Measurements from ENCODE around the gene MYO3B.
"Not testable (repeated sequence)": the region's sequence is repeated elsewhere in the genome, so short reads cannot be mapped to it uniquely, and the experiment has no call there.

Gene MYO3B

GRCh38 chr2:170467568-170468422 lies 289.8 kb downstream of the MYO3B start:
- no peak overlapping the region for H3K4me2 ChIP-seq (ENCODE audit: low read length)
- no peaks in the 10 kb centered on the region for H3K27me3 ChIP-seq (ENCODE audit: insufficient read depth, low read length)
- no CpG with 5 or more reads among the region's 1 CpG for WGBS (ENCODE audit: extremely low coverage, insufficient coverage, insufficient read length)
- H3K4ac ChIP-seq (ENCODE audit: low read depth, low read length), result no peak overlapping the region
- H4K12ac ChIP-seq (ENCODE audit: low read depth, low read length), result no peak overlapping the region
- H2BK12ac ChIP-seq (ENCODE audit: low read length), result no peak overlapping the region
- DNase-seq, result peak in 1 of 2 donors; percentile 55
- H3K18ac ChIP-seq (ENCODE audit: low read length), result no peak overlapping the region
- H3K23ac ChIP-seq (ENCODE audit: low read length), result no peak overlapping the region
- no peak overlapping the region for H4K8ac ChIP-seq (ENCODE audit: low read depth, low read length)
- no peak overlapping the region for H3K9ac ChIP-seq (ENCODE audit: low read length)
- H3K79me1 ChIP-seq (ENCODE audit: low read length), result no peaks in the 10 kb centered on the region
- H3K9me3 ChIP-seq (ENCODE audit: insufficient read depth, low read depth, low read length), result no peaks in the 10 kb centered on the region
- no peak overlapping the region for H3K27ac ChIP-seq (ENCODE audit: low read depth, low read length)
- H2BK5ac ChIP-seq (ENCODE audit: low read depth, low read length, poor library complexity), result no peak overlapping the region
- no peak overlapping the region for H2AK5ac ChIP-seq (ENCODE audit: low read length)
- no peak overlapping the region for H2AFZ ChIP-seq (ENCODE audit: insufficient read depth, low read length, poor library complexity)
- no peak overlapping the region for H3K14ac ChIP-seq (ENCODE audit: low read length)
- no peak overlapping the region for H4K91ac ChIP-seq (ENCODE audit: low read depth, low read length)
- no peak overlapping the region for H3K4me3 ChIP-seq (ENCODE audit: low read depth, low read length)
- no peaks in the 10 kb centered on the region for H3K4me1 ChIP-seq (ENCODE audit: control insufficient read depth in 1 of 2, insufficient read depth in 2 of 2, low read length in 2 of 2)
- no peaks in the 10 kb centered on the region for H3K36me3 ChIP-seq (ENCODE audit: control insufficient read depth in 1 of 2, insufficient read depth in 2 of 2, low read length in 2 of 2)
- no peak overlapping the region for H2BK120ac ChIP-seq (ENCODE audit: insufficient read depth, low read length, poor library complexity)
- H3K79me2 ChIP-seq (ENCODE audit: control insufficient read depth, insufficient read depth, low read length, poor library complexity), result no peaks in the 10 kb centered on the region

- Histone ChIP-seq H3K79me2 (ENCODE audit: control insufficient read depth, insufficient read depth, low read length, poor library complexity) (no peaks in the 10 kb centered on the region), H3K4me1 (ENCODE audit: control insufficient read depth in 1 of 2, insufficient read depth in 2 of 2, low read length in 2 of 2) (no peaks in the 10 kb centered on the region)
Measured at GRCh38 chr2:170468557-170468956, 290.6 kb downstream of the MYO3B start.

GRCh38 chr2:170472498-170472897 lies 294.6 kb downstream of the MYO3B start:
- not testable (repeated sequence) for DNase-seq; H3K4me3 ChIP-seq (ENCODE audit: low read depth, low read length)

More at GRCh38 chr2:170468557-170468956, 290.6 kb downstream of the MYO3B start:
- H3K18ac ChIP-seq (ENCODE audit: low read length), result no peak overlapping the region
- no peak overlapping the region for H2BK5ac ChIP-seq (ENCODE audit: low read depth, low read length, poor library complexity)
- H2BK120ac ChIP-seq (ENCODE audit: insufficient read depth, low read length, poor library complexity), result no peak overlapping the region
- no peak overlapping the region for H3K4ac ChIP-seq (ENCODE audit: low read depth, low read length)
- no peak overlapping the region for H3K4me2 ChIP-seq (ENCODE audit: low read length)
- no peak overlapping the region for H3K9ac ChIP-seq (ENCODE audit: low read length)
- no peaks in the 10 kb centered on the region for H3K79me1 ChIP-seq (ENCODE audit: low read length)
- H3K14ac ChIP-seq (ENCODE audit: low read length), result no peak overlapping the region
- no peak for DNase-seq
- H3K27me3 ChIP-seq (ENCODE audit: insufficient read depth, low read length), result no peaks in the 10 kb centered on the region
- H3K27ac ChIP-seq (ENCODE audit: low read depth, low read length), result no peak overlapping the region
- H4K91ac ChIP-seq (ENCODE audit: low read depth, low read length), result no peak overlapping the region
- WGBS (ENCODE audit: extremely low coverage, insufficient coverage, insufficient read length), result no CpG with 5 or more reads among the region's 4 CpGs
- H3K4me3 ChIP-seq (ENCODE audit: low read depth, low read length), result no peak overlapping the region
- no peak overlapping the region for H3K23ac ChIP-seq (ENCODE audit: low read length)
- H2AK5ac ChIP-seq (ENCODE audit: low read length), result no peak overlapping the region
- no peak overlapping the region for H2AFZ ChIP-seq (ENCODE audit: insufficient read depth, low read length, poor library complexity)
- no peak overlapping the region for H4K12ac ChIP-seq (ENCODE audit: low read depth, low read length)
- H3K36me3 ChIP-seq (ENCODE audit: control insufficient read depth in 1 of 2, insufficient read depth in 2 of 2, low read length in 2 of 2), result no peaks in the 10 kb centered on the region
- no peak overlapping the region for H4K8ac ChIP-seq (ENCODE audit: low read depth, low read length)
- H3K9me3 ChIP-seq (ENCODE audit: insufficient read depth, low read depth, low read length), result no peaks in the 10 kb centered on the region
- H2BK12ac ChIP-seq (ENCODE audit: low read length), result no peak overlapping the region

GRCh38 chr2:170475878-170476277 lies 297.9 kb downstream of the MYO3B start:
- H3K23ac ChIP-seq (ENCODE audit: low read length), result no peak overlapping the region
- no peak overlapping the region for H3K4ac ChIP-seq (ENCODE audit: low read depth, low read length)
- H3K4me1 ChIP-seq (ENCODE audit: control insufficient read depth in 1 of 2, insufficient read depth in 2 of 2, low read length in 2 of 2), result no peaks in the 10 kb centered on the region
- no peak overlapping the region for H2AFZ ChIP-seq (ENCODE audit: insufficient read depth, low read length, poor library complexity)
- H2BK12ac ChIP-seq (ENCODE audit: low read length), result no peak overlapping the region
- H2AK5ac ChIP-seq (ENCODE audit: low read length), result no peak overlapping the region
- no peak overlapping the region for H3K27ac ChIP-seq (ENCODE audit: low read depth, low read length)
- no peak overlapping the region for H3K14ac ChIP-seq (ENCODE audit: low read length)
- H4K12ac ChIP-seq (ENCODE audit: low read depth, low read length), result no peak overlapping the region
- no peak overlapping the region for H4K91ac ChIP-seq (ENCODE audit: low read depth, low read length)
- H3K4me3 ChIP-seq (ENCODE audit: low read depth, low read length), result no peak overlapping the region
- H3K9ac ChIP-seq (ENCODE audit: low read length), result no peak overlapping the region
- H3K79me2 ChIP-seq (ENCODE audit: control insufficient read depth, insufficient read depth, low read length, poor library complexity), result no peaks in the 10 kb centered on the region
- WGBS (ENCODE audit: extremely low coverage, insufficient coverage, insufficient read length), result no CpG with 5 or more reads among the region's 6 CpGs
- H3K9me3 ChIP-seq (ENCODE audit: insufficient read depth, low read depth, low read length), result no peaks in the 10 kb centered on the region
- peak in 1 of 2 donors; percentile 52 for DNase-seq
- H2BK120ac ChIP-seq (ENCODE audit: insufficient read depth, low read length, poor library complexity), result no peak overlapping the region
- no peak overlapping the region for H3K18ac ChIP-seq (ENCODE audit: low read length)
- H3K27me3 ChIP-seq (ENCODE audit: insufficient read depth, low read length), result no peaks in the 10 kb centered on the region
- no peak overlapping the region for H3K4me2 ChIP-seq (ENCODE audit: low read length)
- H3K79me1 ChIP-seq (ENCODE audit: low read length), result no peaks in the 10 kb centered on the region
- no peak overlapping the region for H4K8ac ChIP-seq (ENCODE audit: low read depth, low read length)
- no peaks in the 10 kb centered on the region for H3K36me3 ChIP-seq (ENCODE audit: control insufficient read depth in 1 of 2, insufficient read depth in 2 of 2, low read length in 2 of 2)
- no peak overlapping the region for H2BK5ac ChIP-seq (ENCODE audit: low read depth, low read length, poor library complexity)

More at GRCh38 chr2:170472498-170472897, 294.6 kb downstream of the MYO3B start:
- H2BK5ac ChIP-seq (ENCODE audit: low read depth, low read length, poor library complexity); H2BK12ac ChIP-seq (ENCODE audit: low read length); H3K79me2 ChIP-seq (ENCODE audit: control insufficient read depth, insufficient read depth, low read length, poor library complexity); H3K79me1 ChIP-seq (ENCODE audit: low read length); H4K12ac ChIP-seq (ENCODE audit: low read depth, low read length); H3K4me1 ChIP-seq (ENCODE audit: control insufficient read depth in 1 of 2, insufficient read depth in 2 of 2, low read length in 2 of 2); H3K14ac ChIP-seq (ENCODE audit: low read length); H4K91ac ChIP-seq (ENCODE audit: low read depth, low read length); H3K18ac ChIP-seq (ENCODE audit: low read length); H3K27me3 ChIP-seq (ENCODE audit: insufficient read depth, low read length); H2AK5ac ChIP-seq (ENCODE audit: low read length); H3K27ac ChIP-seq (ENCODE audit: low read depth, low read length); H3K36me3 ChIP-seq (ENCODE audit: control insufficient read depth in 1 of 2, insufficient read depth in 2 of 2, low read length in 2 of 2); H2BK120ac ChIP-seq (ENCODE audit: insufficient read depth, low read length, poor library complexity); H3K4ac ChIP-seq (ENCODE audit: low read depth, low read length); H3K4me2 ChIP-seq (ENCODE audit: low read length); H3K9ac ChIP-seq (ENCODE audit: low read length); H2AFZ ChIP-seq (ENCODE audit: insufficient read depth, low read length, poor library complexity); H4K8ac ChIP-seq (ENCODE audit: low read depth, low read length); H3K9me3 ChIP-seq (ENCODE audit: insufficient read depth, low read depth, low read length); H3K23ac ChIP-seq (ENCODE audit: low read length): not testable (repeated sequence)
- WGBS (ENCODE audit: extremely low coverage, insufficient coverage, insufficient read length), result no CpG with 5 or more reads among the region's 4 CpGs

All from trophoblast cell (in vitro differentiated cells and primary cell).